Smooth muscle cell (in vitro differentiated cells): ENCODE results near the gene GRIP1. TPM values are rescaled to one million over a fixed set of nuclear protein-coding genes. Genes with fewer than 3 reads are reported as not detected.

Experiments
- DNase-seq: peaks from one replicate; lab custom pipeline; 2025; ENCODE audit not compliant: unreplicated experiment; lab: John Stamatoyannopoulos, UW
- H2AFZ ChIP-seq: fragments of 200-600 bp; sonication (generic); 2 replicates; pipeline ENCODE4 v1.6.0; 2016; ENCODE audit warnings: antibody characterized with exemption, low read depth, mild to moderate bottlenecking
- H3F3A ChIP-seq: fragments of 200-600 bp; sonication (generic); 2 replicates; pipeline ENCODE4 v1.6.0; 2017; ENCODE audit warnings: antibody characterized with exemption, low read depth
- H3K27ac ChIP-seq: fragments of 200-600 bp; sonication (generic); 2 replicates; pipeline ENCODE4 v1.5.1; 2016; ENCODE audit warnings: low read depth, mild to moderate bottlenecking
- H3K27me3 ChIP-seq: fragments of 200-600 bp; sonication (generic); 2 replicates; pipeline ENCODE4 v1.6.1; 2016; ENCODE audit warnings: low read depth, mild to moderate bottlenecking
- H3K36me3 ChIP-seq: fragments of 200-600 bp; sonication (generic); 2 replicates; pipeline ENCODE4 v1.5.1; 2016; ENCODE audit warnings: low read depth
- H3K4me1 ChIP-seq: fragments of 200-600 bp; sonication (generic); 2 replicates; pipeline ENCODE4 v1.5.1; 2016; ENCODE audit warnings: low read depth
- H3K4me2 ChIP-seq: fragments of 200-600 bp; sonication (generic); 2 replicates; pipeline ENCODE4 v1.6.0; 2016; ENCODE audit warnings: mild to moderate bottlenecking
- H3K4me3 ChIP-seq: fragments of 200-600 bp; sonication (generic); 2 replicates; pipeline ENCODE4 v1.5.1; 2016; ENCODE audit warnings: mild to moderate bottlenecking
- H3K79me2 ChIP-seq: fragments of 200-600 bp; sonication (generic); 2 replicates; pipeline ENCODE4 v1.6.0; 2016; ENCODE audit warnings: low read depth, mild to moderate bottlenecking
- H3K9ac ChIP-seq: fragments of 200-600 bp; sonication (generic); 2 replicates; pipeline ENCODE4 v1.6.0; 2016; ENCODE audit warnings: low read depth
- H3K9me3 ChIP-seq: fragments of 200-600 bp; sonication (generic); replicated peaks from 2 replicates; pipeline ENCODE4 v1.5.1; 2016; ENCODE audit warnings: low read depth
- H4K20me1 ChIP-seq: fragments of 200-600 bp; sonication (generic); 2 replicates; pipeline ENCODE4 v1.6.0; 2016; ENCODE audit warnings: low read depth
- WGBS: methylation state at CpG from one replicate; pipeline ENCODE4 v1.1.7; 2016; ENCODE audit warnings: low lambda C conversion rate; 5-methylcytosine and 5-hydroxymethylcytosine counted together
- polyA plus RNA-seq: library from polyadenylated mRNA; unstranded; fragments of >200 nt; fragmentation: Nextera tagmentation; extraction: Ambion mirVana; gene quantifications from 2 replicates; pipeline ENCODE4 v1.2.1, GENCODE V29; 2016
- total RNA-seq: library from RNA; depleted of rRNA; stranded (reverse); fragments of >200 nt; gene quantifications from 2 replicates; pipeline ENCODE4 v1.2.3, GENCODE V29; 2014
- TF ChIP-seq, protein P1 (sequence below): fragments of 200-600 bp; sonication (generic); IDR thresholded peaks from 2 replicates; pipeline ENCODE4 v1.5.1; 2017; ENCODE audit warnings: borderline replicate concordance, mild to moderate bottlenecking, antibody characterized with exemption; ENCODE audit not compliant: insufficient read depth, poor library complexity, severe bottlenecking

The GRIP1 gene
- total and polyA plus RNA-seq, 2 experiments from 2014 or later, result 4.0 to 5.9 TPM

- Histone ChIP-seq H3K9me3 (no peaks in the 10 kb centered on the region), H3K27ac (no peak overlapping the region), H3K4me3 (no peak overlapping the region), H3K4me1 (no peaks in the 10 kb centered on the region), H3K9ac (no peak overlapping the region), H3K4me2 (no peak overlapping the region), H3K36me3 (no peaks in the 10 kb centered on the region), H3F3A (no peaks in the 10 kb centered on the region), H3K79me2 (no peaks in the 10 kb centered on the region), H2AFZ (no peak overlapping the region), H3K27me3 (no peaks in the 10 kb centered on the region), H4K20me1 (no peaks in the 10 kb centered on the region)
- TF ChIP-seq, protein P1, sequence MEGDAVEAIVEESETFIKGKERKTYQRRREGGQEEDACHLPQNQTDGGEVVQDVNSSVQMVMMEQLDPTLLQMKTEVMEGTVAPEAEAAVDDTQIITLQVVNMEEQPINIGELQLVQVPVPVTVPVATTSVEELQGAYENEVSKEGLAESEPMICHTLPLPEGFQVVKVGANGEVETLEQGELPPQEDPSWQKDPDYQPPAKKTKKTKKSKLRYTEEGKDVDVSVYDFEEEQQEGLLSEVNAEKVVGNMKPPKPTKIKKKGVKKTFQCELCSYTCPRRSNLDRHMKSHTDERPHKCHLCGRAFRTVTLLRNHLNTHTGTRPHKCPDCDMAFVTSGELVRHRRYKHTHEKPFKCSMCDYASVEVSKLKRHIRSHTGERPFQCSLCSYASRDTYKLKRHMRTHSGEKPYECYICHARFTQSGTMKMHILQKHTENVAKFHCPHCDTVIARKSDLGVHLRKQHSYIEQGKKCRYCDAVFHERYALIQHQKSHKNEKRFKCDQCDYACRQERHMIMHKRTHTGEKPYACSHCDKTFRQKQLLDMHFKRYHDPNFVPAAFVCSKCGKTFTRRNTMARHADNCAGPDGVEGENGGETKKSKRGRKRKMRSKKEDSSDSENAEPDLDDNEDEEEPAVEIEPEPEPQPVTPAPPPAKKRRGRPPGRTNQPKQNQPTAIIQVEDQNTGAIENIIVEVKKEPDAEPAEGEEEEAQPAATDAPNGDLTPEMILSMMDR, result no peak
- no peak for DNase-seq
- WGBS, result 92% methylated on average over 4 of the region's 4 CpGs
Observed at GRCh38 chr12:66707002-66707697, 28.3 kb upstream of the GRIP1 start.

DNA sequence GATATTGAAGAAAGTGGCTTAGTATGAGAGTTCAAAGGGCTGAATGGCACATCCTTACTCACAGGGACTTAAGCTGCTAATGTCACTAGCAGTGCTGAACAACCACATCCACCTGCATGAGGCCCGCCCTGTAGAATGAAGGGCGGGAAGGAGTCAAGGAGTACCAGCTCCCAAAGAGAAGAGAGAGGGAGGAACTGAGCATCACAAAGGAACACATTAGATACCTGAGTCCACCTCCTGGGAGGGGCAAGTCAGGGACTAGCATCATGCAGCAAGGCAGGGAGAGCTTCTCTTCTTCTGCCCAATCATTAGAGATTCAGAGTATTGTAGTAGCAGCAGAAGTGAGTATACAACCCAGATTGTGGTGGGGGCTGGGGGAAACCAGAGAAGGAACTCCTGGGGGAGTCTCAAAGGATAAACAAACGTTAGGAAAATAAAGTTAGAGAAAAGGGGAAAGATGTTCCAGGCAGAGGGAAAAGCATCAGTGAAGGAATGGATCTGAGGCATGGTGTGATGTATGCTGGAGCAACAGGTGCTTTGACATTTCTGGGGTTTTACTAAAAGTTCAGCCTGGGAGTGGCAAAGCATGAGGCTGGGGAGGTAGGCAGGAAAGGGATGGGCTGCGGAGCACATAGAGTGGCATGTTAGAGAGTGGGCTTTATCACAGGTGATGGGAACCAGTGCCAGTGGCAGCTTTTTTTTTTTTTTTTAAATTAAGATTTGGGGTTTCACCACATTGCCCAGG is 21.0 kb upstream of the GRIP1 start:
- DNase-seq, result no peak
- Histone ChIP-seq H3K4me2 (no peak overlapping the region), H3K27me3 (no peaks in the 10 kb centered on the region), H3K27ac (no peak overlapping the region), H3K4me3 (no peak overlapping the region), H3K79me2 (no peaks in the 10 kb centered on the region), H2AFZ (no peak overlapping the region), H3K4me1 (no peaks in the 10 kb centered on the region), H3K9me3 (no peaks in the 10 kb centered on the region), H3K36me3 (no peaks in the 10 kb centered on the region), H3F3A (no peaks in the 10 kb centered on the region), H3K9ac (no peak overlapping the region), H4K20me1 (no peaks in the 10 kb centered on the region)
- WGBS, result 76% methylated on average over 4 of the region's 4 CpGs
- TF ChIP-seq, protein P1, result no peak

DNA sequence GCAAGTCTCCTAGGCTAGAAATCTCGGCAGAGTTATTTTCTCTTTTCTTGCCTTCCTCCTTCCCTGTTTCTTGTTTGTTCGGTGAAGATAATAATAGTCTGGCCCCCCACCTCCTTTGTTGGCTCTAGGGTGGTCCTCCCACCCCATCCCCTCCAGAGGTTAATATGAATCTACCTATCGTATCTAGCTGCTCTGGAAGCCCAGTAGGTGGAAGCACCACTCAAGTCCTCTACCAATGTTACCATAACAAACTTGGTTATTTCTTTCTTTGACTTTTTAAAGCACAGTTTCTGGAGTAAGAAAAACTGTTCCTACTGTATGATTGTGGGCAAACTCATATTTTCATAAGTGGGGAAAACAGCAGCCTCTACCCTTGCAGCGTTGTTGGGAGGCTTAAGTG is 19.7 kb upstream of the GRIP1 start:
- Histone ChIP-seq H3K9me3 (no peaks in the 10 kb centered on the region), H4K20me1 (no peaks in the 10 kb centered on the region), H3K4me2 (no peak overlapping the region), H2AFZ (no peak overlapping the region), H3K4me3 (no peak overlapping the region), H3F3A (no peaks in the 10 kb centered on the region), H3K27ac (no peak overlapping the region), H3K9ac (no peak overlapping the region), H3K27me3 (no peaks in the 10 kb centered on the region), H3K36me3 (no peaks in the 10 kb centered on the region), H3K79me2 (no peaks in the 10 kb centered on the region), H3K4me1 (no peaks in the 10 kb centered on the region)
- WGBS, result 86% methylated on average over 4 of the region's 4 CpGs
- no peak for DNase-seq
- TF ChIP-seq, protein P1, result no peak
